HPDE6-E6E7 (cell line): ENCODE data around the gene VASH1.
"Not testable (repeated sequence)": the region's sequence is repeated elsewhere in the genome, so short reads cannot be mapped to it uniquely, and the experiment has no call there.

ENCODE experiments used
- DNase-seq: peaks from one replicate; pipeline ENCODE4 v3.0.0; 2011; ENCODE audit warnings: missing footprints; ENCODE audit errors: extremely low spot score

The VASH1 gene

GRCh38 chr14:76761136-76761959 is at the start of gene VASH1:
Gene VASH1 (plus strand): TSS chr14:76761468. CDS start chr14:76762822, 1,354 bp downstream.
- peak; percentile 50 for DNase-seq

- DNase-seq: no peak
Measured at GRCh38 chr14:76713121-76713520, 48.1 kb upstream of the VASH1 start.

GRCh38 chr14:76714470-76714869 is 46.8 kb upstream of the VASH1 start:
- no peak for DNase-seq

GRCh38 chr14:76715101-76715500 is 46.2 kb upstream of the VASH1 start:
- DNase-seq: no peak

- DNase-seq: no peak
Measured at GRCh38 chr14:76715511-76716081, 45.7 kb upstream of the VASH1 start.

GRCh38 chr14:76716285-76716684 is 45.0 kb upstream of the VASH1 start:
- DNase-seq: no peak

DNA sequence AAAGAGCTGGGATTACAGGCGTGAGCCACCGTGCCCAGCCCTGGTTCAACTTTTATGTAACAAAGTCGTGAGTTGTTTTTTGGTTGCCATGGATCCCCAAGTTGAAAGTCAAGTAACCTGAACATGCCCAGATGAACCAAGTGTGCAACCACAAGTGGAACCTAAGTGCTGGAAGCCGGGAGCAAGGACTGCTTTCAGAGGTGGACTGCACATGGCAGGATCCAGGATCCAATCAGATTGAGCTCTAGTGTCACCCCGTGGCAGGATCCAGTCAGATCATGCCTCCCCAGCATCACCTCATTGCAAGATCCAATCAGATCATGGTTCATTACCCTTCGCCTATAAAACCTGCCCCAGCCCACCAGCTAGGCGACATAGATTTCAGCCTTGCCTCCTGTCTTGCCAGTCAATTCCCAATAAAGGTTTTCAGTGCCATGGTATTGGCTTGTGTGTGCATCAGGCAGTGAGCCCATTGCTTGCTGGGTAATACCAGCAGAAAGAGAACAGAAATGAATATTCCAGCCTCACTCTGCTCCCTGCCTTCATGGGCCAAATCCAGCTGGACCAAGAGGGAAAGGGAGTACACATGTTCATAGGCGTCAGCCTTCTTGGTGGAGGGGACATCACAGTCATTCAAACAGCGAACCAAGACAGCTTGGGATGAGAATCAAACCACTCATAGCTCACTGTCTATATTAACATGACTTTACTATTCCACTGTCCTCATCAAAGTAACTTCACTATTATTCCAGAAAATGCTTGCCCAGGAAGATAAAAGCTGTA is 43.6 kb upstream of the VASH1 start:
- DNase-seq: no peak

- DNase-seq: no peak
Measured at GRCh38 chr14:76718306-76719040, 42.8 kb upstream of the VASH1 start.

- no peak for DNase-seq
Measured at GRCh38 chr14:76719666-76720065, 41.6 kb upstream of the VASH1 start.

- DNase-seq: no peak
Measured at GRCh38 chr14:76720382-76720813, 40.9 kb upstream of the VASH1 start.

DNA sequence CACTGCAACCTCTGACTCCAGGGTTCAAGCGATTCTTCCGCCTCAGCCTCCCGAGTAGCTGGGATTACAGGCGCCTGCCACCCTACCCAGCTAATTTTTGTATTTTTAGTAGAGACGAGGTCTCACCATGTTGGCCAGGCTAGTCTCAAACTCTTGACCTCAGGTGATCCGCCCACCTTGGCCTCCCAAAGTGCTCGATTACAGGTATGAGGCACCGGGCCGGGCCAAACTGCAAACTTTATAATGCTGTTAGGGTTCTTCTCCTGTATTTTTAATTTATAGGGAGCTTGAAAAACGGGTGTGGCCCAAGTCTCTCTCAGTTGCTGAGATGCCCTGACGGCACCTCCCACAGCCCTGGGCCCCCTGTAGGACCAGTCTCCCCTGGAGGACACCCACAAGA is 39.8 kb upstream of the VASH1 start:
- not testable (repeated sequence) for DNase-seq

- DNase-seq: no peak
Measured at GRCh38 chr14:76724651-76725550, 36.4 kb upstream of the VASH1 start.

GRCh38 chr14:76726551-76726970 is 34.7 kb upstream of the VASH1 start:
- no peak for DNase-seq

GRCh38 chr14:76727384-76727783 is 33.9 kb upstream of the VASH1 start:
- DNase-seq: no peak

- DNase-seq: no peak
Measured at GRCh38 chr14:76727901-76728300, 33.4 kb upstream of the VASH1 start.

GRCh38 chr14:76729258-76729657 is 32.0 kb upstream of the VASH1 start:
- DNase-seq: no peak

DNA sequence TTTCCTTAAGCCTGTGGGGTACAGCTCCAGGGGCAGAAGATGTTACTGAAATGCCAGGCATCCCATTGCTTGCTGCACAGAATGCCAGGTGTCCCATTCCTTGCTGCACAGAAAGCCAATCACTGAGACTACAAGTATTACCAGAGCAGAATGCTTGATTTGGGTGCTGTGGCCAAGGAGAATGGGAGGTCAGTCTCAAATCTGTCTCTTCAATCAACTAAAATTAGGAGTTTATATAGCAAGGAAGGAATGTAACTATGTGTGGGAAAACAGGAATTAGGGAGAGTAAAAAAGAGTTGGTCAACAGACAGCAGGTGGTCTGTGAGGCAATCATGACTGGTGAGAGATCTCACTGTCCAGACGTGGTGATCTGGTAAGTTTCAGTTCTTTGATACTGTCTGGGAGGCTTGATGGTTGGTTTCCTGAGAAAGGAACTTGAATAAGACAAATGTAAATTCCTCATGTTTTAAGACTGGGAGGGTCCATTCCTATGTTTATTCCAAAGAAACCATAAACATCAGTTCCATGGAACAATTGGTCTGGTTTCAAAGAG is 31.2 kb upstream of the VASH1 start:
- DNase-seq: no peak

GRCh38 chr14:76734501-76734900 is 26.8 kb upstream of the VASH1 start:
- not testable (repeated sequence) for DNase-seq

DNA sequence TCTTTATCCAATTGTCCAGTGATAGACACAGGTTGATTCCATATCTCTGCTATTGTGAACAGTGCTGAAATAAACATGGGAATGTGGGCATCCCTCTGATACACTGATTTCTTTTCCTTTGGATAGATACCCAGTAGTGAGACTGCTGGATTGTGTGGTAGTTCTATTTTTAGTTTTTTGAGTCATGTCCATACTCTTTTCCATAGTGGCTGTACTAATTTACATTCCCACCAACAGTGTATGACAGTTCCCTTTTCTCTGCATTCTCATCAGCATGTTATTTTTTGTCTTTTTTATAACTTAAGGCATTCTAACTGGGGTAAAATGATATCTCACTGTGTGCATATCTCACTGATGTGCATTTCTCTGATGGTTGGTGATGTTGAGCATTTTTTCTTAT is 24.8 kb upstream of the VASH1 start:
- no peak for DNase-seq

GRCh38 chr14:76741074-76741473 is 20.2 kb upstream of the VASH1 start:
- DNase-seq: no peak
